ENCODE data around the gene HNF1B.
"Not testable (repeated sequence)": the region's sequence is repeated elsewhere in the genome, so short reads cannot be mapped to it uniquely, and the experiment has no call there.

The HNF1B gene

DNA sequence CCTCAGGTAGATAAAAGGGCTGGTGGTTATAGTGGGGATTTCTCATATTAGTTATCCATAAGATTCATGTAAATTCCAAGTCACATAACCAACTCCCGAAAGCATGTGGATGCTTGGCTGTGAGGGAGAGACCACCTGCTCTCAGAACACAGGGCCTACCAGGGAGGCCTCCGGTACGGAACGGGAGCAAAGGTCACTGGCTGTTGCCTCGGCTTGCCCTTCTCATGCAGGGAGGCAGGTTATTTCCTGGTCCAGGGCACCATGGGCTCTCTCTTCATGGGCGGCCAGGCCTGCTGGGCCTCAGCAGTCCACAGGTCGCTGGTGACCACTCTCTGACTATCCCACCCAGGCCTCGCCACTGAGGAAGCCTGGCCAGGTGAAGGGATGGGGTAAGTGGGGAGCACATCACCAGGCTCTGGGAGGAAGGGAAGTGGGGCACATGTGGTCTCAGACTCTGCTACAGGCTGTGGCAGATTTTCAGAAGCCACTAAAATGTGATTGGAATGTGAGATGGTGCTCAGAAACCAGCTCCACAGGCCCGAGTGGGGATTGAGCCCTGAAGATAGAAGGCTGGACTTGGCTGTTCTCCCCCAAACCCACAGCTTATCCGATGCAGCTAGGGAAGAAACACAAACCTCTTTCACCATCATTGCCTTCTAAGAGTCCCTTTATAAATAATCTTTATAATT, 45.4 kb downstream of the HNF1B start:
- DNase-seq = no peak

DNA sequence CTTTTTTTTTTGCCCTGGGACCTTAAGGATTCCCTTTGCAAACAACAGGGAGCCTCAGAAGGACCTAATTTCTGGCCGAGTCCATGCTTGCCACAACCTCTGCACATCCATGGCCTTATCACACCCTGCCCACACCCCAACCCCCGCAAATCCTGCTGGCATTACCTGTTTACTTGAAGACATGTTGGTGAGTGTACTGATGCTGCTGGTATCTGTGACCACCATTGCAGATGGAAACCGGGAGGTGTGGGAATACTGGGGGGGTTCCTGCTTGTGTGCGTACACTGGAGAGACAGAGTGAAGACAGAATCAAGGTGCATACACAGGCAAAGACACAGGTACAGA, 46.0 kb downstream of the HNF1B start:
- DNase-seq = no peak

DNA sequence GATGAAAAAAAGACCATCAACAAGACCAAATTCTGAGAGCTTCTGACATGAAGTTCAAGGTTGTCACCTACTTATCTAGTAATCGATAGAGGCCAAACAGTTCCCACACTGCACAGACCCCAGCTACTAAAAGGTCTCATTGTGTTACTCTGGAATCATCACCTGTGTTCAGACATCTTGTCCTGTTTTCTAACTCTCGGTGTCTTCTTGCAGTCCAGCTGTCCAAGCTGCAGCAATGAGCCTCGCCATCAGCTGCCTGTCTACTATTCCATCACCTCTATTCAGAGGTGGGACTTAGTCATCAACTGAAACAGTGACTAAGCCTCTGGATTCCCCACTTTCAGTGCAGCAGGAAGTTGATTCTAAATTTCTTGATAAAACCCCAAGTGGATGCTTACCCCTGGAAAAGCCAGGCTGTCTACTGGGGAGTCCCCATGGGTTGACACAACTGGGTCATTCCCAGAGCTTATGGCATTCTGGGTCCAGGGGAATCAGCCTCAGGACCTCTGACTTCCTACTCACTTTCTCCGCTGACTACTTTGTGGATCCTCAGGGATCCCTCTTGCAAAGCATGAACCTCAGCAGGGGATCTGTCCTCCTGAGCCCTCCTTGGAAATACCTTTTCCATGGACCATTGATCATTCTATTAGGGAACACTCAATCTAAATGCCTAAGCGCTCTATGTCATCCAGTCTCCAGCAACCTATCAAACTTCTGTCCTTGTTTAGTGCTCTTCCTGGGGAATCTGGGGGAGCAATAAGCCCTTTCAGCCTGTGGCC, 46.5 kb downstream of the HNF1B start:
- no peak for DNase-seq

DNA sequence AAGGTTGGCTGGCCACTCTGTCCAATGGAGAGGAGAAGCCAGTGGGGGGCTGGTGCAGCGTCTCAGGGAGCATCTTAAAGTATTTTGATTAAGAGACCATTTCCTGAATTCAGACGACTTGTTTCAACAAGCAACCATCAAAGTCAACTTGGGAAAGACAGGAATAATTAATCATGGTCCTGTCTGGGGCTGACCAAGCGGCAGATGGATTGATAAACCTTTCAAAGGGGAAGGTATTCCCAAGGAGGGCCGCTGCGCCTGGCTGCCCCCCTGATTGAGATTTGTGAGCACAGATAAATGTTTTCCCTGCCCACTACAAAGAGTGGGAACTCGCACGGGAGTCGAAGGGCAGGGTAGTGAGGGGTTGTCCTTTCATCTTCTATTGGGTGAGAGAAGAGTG, 47.5 kb downstream of the HNF1B start:
- DNase-seq = no peak

DNA sequence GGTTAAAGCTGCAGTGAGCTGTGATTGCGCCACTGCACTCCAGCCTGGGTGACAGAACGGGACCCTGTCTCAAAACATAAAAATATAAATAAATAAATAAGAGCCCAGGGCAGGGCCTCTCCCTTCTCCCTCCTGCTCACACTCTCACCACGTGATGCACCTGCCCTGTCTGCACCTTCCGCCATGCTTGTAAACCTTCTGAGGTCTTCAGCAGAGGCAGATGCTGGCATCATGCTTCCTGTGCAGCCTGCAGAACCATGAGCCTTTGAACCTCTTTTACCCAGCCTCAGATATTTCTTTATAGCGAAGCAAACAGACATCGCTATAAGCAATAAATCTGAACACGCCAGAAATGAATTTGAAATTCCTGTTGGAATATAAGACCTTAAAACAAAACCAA, 48.5 kb downstream of the HNF1B start:
- DNase-seq = no peak

DNA sequence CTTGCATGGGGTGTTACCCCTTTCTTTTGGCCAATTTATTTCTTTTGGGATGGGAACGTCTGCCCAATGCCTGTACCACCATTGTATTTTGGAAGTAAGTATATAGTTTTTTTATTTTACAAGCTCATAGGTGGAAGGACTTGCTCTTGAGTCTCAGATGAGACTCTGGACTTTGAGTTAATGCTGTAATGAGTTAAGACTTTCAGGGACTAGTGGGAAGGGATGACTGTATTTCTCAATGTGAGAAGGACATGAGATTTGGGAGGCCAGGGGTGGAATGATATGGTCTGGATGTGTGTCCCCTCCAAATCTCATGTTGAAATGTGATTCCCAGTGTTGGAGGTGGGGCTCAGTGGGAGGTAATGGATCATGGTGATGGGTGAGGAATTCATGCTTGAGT, 49.1 kb downstream of the HNF1B start:
- DNase-seq = no peak

DNA sequence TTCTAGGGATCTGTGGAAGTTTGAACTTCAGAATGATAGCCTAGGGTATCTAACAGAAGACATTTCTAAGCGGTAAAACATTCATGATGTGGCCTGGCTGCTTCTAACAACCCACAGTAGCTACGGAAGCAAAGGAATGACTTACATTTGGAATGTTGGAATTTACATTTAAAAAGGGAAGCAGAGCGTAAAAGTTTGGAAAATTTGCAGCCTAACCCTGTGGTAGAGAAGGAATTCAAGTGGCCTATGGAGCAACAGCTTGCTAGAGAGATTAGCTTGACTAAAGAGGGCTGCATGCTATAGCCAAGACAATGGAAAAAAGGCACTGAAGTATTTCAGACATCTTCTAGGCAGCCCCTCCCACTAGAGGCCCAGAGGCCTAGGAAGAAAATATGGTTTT, 50.1 kb downstream of the HNF1B start:
- no peak for DNase-seq

DNA sequence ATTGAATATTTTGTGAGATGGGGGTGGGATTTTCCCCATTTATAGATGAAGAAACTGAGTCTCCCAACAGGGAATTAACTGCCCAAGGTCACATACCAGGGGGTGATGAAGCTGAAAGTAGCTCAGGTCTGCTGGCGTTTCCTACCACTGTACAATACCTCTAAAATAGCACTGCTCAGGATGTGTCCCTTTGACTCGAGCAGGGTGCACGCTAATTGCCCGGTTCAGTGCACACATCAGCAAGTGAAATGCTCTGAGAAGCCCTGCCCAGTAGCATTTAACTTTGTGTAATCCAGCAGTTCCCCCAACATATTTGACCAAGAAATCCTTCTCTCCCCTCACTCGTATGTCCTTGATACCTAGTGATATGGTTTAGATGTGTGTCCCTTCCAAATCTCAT, 51.5 kb downstream of the HNF1B start:
- no peak for DNase-seq

DNA sequence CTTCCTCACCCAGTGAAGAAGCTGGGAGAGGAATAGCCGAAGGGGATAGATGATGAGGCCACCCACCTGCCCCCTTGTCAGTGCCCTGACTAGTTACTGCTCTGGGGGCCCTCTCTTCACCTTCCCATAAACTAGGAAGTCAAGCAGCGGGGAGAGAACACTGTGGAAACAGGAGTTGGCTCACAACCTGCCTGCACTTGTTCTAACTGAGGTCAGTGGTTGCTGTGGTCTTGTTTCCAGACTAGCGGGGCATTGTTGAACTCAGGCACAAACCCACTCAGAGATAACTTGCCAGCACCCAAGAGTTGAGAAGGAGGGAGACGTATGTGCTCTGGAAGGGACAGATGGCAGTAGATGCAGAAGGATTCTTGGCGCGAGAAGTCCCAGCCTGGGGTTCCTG, 53.1 kb downstream of the HNF1B start:
- no peak for DNase-seq

DNA sequence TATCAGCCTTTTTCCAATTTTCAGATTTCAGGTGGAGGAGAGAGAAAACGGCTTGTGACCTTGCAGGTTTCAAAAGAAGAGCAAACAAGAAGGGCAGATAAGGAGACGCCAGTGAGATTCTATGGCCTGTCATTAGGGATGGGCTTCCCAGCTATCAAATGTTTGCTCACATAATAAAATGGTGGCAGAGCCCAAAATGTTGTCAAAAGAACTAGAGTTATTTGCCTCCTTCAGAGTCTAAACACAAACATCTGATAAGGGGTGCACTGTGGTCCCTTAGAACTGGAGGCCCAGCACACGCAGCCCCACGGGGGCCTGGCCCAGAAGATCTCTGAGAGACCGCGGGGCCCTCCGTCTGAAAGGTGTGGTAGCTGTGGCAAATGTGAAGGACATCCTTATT, 55.5 kb downstream of the HNF1B start:
- no peak for DNase-seq

DNA sequence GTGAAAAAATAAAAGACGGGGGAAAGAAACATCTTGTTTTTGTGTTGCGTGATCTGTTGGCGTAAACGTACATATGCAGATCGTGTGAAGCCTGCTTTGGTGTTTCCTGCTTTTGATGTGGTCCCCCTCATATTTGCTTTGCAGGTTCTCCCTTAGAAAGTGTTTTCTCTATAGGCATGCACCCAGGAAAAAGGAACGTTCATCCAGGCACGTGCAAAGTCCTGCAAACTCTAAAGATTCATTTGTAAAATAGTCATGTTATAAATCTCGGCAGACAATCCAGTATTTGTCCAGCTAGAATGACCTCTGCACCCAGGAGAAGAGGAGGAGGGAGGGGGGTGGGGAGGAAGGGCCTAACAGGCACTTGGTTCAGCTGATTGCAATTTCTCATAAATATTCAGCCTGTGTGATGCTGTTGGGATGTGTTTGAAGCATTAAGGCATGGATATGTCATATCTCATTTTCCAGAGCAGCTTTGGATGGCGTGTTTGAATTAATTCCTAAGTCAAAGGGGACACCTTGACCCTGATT, 61.3 kb downstream of the HNF1B start:
- no peak for DNase-seq

DNA sequence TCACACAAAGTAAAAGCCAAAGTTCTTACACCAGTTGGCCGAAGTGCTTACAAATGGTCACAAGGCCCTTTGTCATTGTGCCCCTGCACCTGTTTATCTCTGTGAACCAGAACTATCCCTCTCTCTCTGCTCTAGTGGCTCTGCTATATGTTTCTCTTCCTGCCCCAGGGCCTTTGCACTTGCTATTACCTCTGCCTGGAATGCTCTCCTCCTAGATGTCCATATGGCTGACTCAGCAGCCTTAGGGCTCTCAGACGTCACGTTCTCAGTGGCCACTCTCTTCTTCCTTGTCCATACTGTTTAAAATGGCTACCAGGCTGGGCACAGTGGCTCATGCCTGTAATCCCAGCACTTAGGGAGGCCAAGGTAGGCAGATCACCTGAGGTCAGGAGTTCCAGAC, 62.9 kb downstream of the HNF1B start:
- DNase-seq = no peak

DNA sequence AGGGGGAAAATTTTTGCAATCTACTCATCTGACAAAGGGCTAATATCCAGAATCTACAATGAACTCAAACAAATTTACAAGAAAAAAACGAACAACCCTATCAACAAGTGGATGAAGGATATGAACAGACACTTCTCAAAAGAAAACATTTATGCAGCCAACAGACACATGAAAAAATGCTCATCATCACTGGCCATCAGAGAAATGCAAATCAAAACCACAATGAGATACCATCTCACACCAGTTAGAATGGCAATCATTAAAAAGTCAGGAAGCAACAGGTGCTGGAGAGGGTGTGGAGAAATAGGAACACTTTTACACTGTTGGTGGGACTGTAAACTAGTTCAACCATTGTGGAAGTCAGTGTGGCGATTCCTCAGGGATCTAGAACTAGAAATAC, 64.9 kb downstream of the HNF1B start:
- DNase-seq = not testable (repeated sequence)

DNA sequence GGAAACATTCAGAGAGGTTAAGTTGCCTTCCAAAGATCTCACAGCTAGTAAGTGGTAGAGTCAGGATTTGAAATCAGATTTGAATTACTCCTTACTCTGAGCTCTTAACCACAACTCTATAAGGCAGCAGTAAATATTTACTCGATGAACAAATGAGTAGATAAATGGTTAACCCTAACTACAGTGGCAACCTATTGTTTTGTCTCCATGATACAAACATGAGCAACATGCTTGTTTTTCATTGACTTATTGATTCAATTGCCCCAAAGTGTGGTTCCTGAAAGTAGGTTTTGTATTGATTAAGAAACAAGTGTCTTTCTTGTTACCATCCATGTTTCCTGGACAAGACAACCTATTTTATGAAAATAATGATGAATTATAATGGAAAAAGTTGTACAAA, 66.8 kb downstream of the HNF1B start:
- no peak for DNase-seq

DNA sequence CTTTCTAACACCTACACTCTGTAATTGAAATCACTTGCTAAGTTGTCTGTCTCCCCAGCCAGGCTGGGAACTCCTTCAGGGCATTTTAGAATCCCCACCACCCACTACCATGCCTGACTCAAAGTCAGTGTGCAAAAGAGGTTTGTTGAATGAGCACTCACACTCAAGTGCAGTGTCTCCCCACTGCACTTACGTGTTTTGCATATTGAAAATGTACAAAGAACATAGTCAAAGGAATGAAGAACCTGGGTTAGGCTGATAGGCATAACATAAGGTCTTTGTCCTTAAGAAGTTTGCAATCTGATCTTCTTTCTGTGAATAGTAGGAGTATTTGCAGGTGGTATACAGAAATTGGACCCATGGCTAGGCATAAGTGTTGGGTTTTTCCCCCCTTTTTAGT, 67.8 kb downstream of the HNF1B start:
- DNase-seq = no peak

DNA sequence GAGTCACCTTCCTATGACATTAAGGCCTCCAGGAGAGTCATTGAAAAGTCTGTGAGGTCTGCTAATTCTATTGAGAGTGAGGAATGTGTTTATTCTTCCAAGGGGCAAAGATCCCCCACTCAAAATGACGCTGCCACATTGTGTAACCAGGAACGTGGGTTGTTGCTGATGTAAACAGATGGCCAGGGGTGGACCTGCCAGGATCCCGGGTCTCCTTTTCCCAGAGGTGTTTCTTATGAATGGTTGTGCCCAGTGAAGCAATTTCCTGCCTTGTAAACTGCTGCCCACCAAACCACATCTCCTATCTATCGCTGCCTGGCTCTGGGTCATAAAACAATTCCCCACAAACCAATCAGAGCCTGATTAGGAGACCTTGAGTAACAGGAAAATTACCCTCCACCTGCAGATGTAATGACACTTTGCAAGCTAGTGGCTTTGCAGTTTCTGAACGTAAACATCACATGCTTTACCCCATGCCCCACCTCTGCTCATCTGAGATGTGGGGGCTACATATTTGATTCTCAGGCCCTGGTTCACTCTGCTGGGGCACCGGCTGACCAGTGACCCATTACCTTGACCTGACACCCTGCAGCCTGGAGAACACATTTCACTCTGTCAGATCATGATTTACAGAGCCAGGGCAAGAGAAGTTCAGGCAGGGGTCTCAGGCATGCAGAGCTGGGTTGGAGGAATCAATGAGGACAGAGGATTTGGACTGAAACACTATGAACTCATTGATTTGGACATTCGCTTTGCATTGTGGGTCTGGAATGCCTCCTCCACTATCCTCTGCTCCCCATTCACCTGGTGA, 68.5 kb downstream of the HNF1B start:
- DNase-seq = no peak

DNA sequence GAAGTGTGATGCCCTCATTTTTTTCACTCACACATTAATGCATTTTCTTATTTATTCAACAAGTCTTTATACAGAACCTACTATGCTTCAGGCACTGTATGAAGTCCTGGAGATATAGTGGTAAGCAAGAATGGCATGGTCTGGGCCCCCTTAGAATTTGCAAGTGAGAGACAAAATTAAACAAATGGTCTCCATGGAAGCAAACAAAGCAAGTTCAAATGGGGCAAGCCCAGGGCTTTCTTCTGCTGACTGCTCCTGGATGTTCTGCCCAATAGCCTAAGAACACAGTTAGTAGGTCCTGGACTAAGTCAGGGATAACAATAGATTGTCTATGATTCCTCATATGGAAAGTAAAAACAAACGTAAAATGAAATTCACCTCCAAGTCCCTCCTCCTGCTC, 70.3 kb downstream of the HNF1B start:
- no peak for DNase-seq

DNA sequence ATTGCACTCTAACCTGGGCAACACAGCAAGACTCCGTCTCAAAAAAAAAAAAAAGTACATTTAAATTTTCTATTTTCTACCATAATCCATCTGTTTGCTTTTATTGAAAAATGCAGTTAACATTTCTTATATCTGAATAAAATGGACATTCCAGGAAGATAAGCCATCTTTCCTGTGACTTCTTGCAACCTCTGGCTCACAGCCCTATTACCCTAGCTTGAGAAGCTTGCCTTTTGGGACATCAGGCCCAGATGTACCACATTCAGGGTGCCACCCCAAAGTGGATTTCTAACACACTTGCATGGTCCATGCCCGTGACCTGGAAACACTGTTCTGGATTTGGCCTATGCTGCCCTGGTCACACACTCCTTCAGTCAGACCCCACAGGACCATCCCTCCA, 71.5 kb downstream of the HNF1B start:
- DNase-seq = no peak

DNA sequence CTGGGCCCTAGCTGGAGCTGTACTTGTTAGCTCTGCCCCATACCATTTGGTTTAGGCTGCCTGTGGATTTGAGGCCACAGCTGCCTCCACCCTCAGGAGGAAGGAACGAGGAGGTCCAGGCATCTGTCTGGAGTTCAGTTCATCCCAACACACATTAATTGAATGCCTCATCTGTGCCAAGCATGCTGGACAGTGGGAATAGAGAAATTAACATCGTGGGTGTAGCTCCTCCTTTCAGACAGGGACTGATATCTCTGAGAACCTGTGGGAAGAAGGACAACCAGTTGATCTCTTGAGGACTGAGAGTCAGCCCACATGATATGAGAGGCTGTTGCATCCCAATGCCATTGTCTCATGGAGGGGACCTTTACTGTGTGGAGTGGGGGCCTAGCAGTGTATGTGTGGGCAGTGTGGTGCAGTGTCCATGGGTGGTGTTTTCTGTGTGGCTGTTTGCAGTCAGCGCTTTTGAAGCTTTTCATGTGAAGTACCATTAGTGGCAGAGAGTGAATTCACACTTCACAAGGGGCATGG, 72.2 kb downstream of the HNF1B start:
- DNase-seq = no peak

DNA sequence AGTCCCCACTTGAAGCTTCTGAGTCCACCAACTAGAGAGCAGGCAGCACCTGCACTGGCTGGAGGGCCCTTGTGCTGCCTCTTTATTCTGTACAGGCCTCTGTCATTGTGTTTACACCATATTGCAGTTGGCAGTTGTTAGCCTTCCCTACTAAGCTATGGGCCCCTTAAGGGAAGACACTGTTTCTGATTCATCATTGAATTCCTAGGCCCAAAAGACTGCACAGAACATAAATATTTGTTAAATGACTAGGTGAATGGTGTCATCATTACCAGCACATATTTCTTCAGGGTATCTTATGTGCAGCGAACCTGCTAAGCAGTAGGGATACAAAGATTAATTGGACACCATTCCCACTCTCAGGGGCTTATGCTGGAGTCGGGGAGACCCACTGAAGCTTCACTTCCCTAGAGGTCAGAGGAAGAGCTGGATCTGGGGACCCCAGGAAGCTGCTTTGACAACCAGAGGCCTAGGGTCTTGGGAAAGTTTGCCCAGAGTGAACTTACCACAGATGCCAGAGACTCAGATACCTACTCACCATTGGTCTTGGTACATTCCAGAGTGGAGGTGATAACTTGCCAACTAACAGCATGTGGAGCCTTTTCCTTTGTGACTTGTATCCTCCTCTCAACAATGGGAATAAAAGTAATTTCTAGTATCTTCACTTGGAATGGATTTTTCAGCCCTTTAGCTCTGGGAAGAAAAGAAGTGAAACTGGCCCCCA, 72.9 kb downstream of the HNF1B start:
- DNase-seq = no peak

DNA sequence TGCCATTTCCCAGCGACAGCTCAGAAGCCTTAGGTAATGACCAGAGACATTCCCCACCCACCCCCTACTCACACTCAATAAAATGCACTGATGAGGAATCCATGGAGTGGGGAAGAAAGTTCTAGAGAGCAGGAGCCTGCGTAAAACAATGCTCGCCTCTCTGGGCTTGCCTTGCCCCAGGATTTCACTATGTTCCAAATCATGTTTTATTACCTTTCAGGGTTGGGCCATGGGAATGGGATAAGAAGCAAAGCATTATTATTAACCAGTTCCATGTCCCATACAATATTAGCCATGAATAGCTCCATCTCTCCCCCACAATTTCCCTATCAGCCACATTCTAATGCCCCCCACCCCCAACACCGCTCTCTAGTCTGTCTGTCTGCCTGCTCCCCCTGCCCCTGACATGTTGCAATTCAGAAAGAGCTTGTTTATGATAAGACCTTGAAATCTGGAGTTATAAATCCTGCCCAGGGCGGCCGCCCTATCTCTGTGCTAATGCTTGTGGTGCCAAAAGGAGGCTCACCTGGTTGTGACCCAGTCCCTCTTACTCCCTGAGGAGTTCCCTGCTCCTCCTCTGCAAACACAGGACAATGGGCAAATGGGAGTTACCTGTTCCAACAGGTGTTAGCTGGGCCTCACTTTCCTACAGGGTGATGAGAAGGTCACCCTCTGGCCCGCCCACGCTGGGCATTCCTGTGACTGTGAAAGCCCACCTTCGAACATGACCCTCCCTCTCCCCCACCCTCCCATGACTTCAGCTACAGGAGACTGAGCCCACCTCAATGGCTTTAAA, 73.6 kb downstream of the HNF1B start:
- no peak for DNase-seq

DNA sequence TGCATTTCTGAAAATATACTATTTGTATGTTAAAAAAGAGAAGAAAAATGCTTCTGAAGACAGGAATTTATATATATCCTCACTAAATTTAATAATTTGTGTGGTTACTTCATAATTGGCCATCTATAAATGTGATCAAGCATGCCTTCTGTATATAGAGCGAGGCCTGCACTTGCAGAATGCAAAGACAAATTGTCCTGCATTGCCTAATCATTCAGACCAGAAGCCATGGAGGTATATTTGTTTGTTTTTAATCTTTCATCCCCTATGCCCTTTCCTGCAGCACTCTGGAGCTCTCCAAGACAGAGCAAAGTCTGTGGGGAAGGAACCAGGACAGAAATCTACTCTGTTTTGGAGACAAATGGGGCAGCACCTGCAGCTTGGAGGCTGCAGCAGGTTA, 77.8 kb downstream of the HNF1B start:
- no peak for DNase-seq

Measured in NCI-H446 treated with DMSO at 0.1 percent for 48 hours (cell line).